ENCODE data around the gene RAPH1.
"Not testable (repeated sequence)": the region's sequence is repeated elsewhere in the genome, so short reads cannot be mapped to it uniquely, and the experiment has no call there.

RAPH1 gene

DNA sequence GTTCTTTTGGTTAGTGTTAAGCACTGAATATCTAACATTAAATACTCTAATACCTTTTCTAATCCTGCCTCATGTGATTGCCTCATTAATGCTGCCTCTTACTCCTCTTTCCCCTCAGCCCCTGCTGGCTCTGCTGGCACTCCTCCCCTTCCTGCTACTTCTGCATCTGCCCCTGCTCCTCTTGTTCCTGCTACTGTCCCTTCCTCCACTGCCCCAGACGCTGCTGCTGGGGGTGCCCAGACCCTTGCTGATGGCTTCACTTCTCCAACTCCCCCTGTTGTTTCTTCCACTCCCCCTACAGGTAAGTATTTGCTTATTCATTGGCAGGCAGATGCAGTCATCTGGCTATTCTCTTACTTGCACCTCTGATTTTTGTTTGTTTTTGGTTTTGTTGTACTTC is 138.4 kb downstream of the RAPH1 start:
- H3K27me3 ChIP-seq (ENCODE audit: insufficient read depth, poor library complexity, severe bottlenecking), result no peaks in the 10 kb centered on the region
- H3K27ac ChIP-seq (replicated peaks), result no peak overlapping the region
- TF ChIP-seq, protein P1, sequence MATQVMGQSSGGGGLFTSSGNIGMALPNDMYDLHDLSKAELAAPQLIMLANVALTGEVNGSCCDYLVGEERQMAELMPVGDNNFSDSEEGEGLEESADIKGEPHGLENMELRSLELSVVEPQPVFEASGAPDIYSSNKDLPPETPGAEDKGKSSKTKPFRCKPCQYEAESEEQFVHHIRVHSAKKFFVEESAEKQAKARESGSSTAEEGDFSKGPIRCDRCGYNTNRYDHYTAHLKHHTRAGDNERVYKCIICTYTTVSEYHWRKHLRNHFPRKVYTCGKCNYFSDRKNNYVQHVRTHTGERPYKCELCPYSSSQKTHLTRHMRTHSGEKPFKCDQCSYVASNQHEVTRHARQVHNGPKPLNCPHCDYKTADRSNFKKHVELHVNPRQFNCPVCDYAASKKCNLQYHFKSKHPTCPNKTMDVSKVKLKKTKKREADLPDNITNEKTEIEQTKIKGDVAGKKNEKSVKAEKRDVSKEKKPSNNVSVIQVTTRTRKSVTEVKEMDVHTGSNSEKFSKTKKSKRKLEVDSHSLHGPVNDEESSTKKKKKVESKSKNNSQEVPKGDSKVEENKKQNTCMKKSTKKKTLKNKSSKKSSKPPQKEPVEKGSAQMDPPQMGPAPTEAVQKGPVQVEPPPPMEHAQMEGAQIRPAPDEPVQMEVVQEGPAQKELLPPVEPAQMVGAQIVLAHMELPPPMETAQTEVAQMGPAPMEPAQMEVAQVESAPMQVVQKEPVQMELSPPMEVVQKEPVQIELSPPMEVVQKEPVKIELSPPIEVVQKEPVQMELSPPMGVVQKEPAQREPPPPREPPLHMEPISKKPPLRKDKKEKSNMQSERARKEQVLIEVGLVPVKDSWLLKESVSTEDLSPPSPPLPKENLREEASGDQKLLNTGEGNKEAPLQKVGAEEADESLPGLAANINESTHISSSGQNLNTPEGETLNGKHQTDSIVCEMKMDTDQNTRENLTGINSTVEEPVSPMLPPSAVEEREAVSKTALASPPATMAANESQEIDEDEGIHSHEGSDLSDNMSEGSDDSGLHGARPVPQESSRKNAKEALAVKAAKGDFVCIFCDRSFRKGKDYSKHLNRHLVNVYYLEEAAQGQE (IDR thresholded peaks at IDR 0.05; ENCODE audit: insufficient replicate concordance, low read depth), result no peak
- TF ChIP-seq GABPA (IDR thresholded peaks at IDR 0.05; ENCODE audit: low read depth) (no peak), SPI1 (IDR thresholded peaks at IDR 0.05; ENCODE audit: borderline replicate concordance, low read depth) (no peak), POLR2AphosphoS5 (IDR thresholded peaks at IDR 0.05; ENCODE audit: low read depth) (no peak)
- TF ChIP-seq, protein P2, sequence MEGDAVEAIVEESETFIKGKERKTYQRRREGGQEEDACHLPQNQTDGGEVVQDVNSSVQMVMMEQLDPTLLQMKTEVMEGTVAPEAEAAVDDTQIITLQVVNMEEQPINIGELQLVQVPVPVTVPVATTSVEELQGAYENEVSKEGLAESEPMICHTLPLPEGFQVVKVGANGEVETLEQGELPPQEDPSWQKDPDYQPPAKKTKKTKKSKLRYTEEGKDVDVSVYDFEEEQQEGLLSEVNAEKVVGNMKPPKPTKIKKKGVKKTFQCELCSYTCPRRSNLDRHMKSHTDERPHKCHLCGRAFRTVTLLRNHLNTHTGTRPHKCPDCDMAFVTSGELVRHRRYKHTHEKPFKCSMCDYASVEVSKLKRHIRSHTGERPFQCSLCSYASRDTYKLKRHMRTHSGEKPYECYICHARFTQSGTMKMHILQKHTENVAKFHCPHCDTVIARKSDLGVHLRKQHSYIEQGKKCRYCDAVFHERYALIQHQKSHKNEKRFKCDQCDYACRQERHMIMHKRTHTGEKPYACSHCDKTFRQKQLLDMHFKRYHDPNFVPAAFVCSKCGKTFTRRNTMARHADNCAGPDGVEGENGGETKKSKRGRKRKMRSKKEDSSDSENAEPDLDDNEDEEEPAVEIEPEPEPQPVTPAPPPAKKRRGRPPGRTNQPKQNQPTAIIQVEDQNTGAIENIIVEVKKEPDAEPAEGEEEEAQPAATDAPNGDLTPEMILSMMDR (IDR thresholded peaks at IDR 0.05; ENCODE audit: insufficient read depth, low read length), result no peak
- no peak overlapping the region for H3K4me3 ChIP-seq (replicated peaks; ENCODE audit: insufficient read depth, low read length)
- DNase-seq (ENCODE audit: low read depth in 1 of 2, low spot score in 1 of 2), result no peak

DNA sequence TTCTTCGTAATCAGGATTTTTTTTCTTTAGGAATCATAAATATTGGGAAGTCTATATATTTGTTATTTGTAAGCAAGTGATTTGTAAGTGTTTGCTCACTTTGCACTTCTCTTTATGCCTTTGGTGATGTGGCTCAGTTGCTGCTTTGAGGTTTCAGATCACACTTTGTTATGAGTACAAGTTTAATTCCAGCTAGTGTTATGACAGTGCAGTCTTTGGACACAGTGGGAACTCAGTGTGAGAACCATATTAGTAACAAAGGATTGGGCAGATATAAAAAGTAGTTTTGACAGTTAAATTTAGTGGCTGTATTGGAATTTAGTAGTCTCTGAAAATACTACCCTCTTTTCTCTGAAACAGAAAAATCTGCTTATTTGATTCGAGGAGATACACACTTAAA is 139.2 kb downstream of the RAPH1 start:
- Histone ChIP-seq H3K27ac (replicated peaks) (no peak overlapping the region), H3K4me3 (replicated peaks; ENCODE audit: insufficient read depth, low read length) (no peak overlapping the region), H3K27me3 (ENCODE audit: insufficient read depth, poor library complexity, severe bottlenecking) (no peaks in the 10 kb centered on the region)
- DNase-seq (ENCODE audit: low read depth in 1 of 2, low spot score in 1 of 2), result no peak
- TF ChIP-seq SPI1 (IDR thresholded peaks at IDR 0.05; ENCODE audit: borderline replicate concordance, low read depth), result no peak
- TF ChIP-seq, protein P1 (IDR thresholded peaks at IDR 0.05; ENCODE audit: insufficient replicate concordance, low read depth), result no peak
- no peak for TF ChIP-seq POLR2AphosphoS5 (IDR thresholded peaks at IDR 0.05; ENCODE audit: low read depth)
- TF ChIP-seq GABPA (IDR thresholded peaks at IDR 0.05; ENCODE audit: low read depth), result no peak
- TF ChIP-seq, protein P2 (IDR thresholded peaks at IDR 0.05; ENCODE audit: insufficient read depth, low read length), result no peak

DNA sequence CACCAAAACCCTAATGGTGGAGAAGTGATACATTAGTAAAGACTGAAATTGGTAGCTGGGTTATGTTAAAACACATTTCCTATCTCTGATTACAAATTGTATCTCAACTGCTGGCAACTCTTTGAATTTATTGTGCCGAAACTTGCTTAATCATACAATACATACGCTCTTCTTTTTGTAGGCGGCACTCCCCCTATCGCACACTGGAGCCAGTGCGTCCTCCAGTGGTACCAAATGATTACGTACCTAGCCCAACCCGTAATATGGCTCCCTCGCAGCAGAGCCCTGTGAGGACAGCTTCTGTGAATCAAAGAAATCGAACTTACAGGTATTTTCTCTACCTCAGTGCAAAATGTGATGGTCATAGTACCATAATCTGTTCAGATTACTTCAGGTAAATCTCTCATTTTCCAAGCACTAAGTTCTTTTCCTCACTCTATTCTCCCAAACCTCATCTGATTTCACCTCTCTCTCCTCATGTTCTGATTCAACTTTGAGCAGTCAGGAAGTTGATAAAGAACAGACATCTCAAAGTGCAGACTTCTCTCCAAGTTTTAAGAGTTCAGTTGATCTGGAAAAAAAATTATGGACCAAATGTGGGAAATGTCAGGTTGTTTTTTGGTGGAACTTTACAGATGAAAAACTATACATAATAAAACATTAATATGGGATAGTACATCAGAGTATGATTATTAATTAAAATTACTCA is 140.4 kb downstream of the RAPH1 start:
- Histone ChIP-seq H3K4me3 (replicated peaks; ENCODE audit: insufficient read depth, low read length) (no peak overlapping the region), H3K27me3 (ENCODE audit: insufficient read depth, poor library complexity, severe bottlenecking) (no peaks in the 10 kb centered on the region), H3K27ac (replicated peaks) (no peak overlapping the region)
- TF ChIP-seq, protein P2 (IDR thresholded peaks at IDR 0.05; ENCODE audit: insufficient read depth, low read length), result no peak
- TF ChIP-seq, protein P1 (IDR thresholded peaks at IDR 0.05; ENCODE audit: insufficient replicate concordance, low read depth), result no peak
- no peak for DNase-seq (ENCODE audit: low read depth in 1 of 2, low spot score in 1 of 2)

DNA sequence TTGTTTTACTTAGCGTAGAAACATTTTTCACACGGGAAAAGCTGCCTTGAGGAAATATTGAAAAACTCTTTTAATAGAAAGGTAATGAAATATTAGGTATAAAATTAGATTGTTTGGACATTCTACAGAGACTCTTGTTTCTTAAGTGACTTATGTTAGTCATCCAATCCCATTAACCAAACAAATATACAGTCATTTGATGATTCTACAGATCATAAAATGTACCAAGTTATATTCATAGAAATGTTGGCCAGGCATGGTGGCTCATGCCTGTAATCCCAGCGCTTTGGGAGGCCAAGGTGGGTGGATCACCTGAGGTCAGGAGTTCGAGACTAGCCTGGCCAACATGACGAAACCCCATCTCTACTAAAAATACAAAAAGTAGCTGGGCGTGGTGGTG is 146.9 kb downstream of the RAPH1 start:
- not testable (repeated sequence) for DNase-seq (ENCODE audit: low read depth in 1 of 2, low spot score in 1 of 2); H3K4me3 ChIP-seq (replicated peaks; ENCODE audit: insufficient read depth, low read length); H3K27ac ChIP-seq (replicated peaks); H3K27me3 ChIP-seq (ENCODE audit: insufficient read depth, poor library complexity, severe bottlenecking)

Measured in HL-60 (cell line).